HG03039 (cell line): Measurements from ENCODE around the gene MYO16.
"Not testable (repeated sequence)": the region's sequence is repeated elsewhere in the genome, so short reads cannot be mapped to it uniquely, and the experiment has no call there.

ENCODE experiments used
- ATAC-seq: cut with Tn5 transposase; IDR thresholded peaks from one replicate; pipeline ENCODE4 v1.9.1; 2021; ENCODE audit warnings: mild to moderate bottlenecking, moderate library complexity; ENCODE audit not compliant: unreplicated experiment

The MYO16 gene

DNA sequence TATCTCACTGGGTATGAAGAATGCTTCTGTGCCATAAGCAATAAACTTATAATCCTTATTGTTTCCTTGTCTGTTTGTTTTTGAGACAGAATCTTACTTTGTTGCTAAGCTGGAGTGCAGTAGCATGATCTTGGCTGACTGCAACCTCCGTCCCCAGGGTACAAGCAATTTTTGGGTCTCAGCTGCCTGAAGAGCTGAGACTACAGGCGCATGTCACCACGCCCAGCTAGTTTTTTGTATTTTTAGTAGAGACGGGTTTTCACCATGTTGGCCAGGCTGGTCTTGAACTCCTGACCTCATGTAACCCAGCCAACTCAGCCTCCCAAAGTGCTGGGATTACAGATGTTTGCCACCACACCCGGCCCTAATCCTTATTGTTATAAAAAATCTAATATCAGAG, 112.5 kb downstream of the MYO16 start:
- ATAC-seq, result no peak

DNA sequence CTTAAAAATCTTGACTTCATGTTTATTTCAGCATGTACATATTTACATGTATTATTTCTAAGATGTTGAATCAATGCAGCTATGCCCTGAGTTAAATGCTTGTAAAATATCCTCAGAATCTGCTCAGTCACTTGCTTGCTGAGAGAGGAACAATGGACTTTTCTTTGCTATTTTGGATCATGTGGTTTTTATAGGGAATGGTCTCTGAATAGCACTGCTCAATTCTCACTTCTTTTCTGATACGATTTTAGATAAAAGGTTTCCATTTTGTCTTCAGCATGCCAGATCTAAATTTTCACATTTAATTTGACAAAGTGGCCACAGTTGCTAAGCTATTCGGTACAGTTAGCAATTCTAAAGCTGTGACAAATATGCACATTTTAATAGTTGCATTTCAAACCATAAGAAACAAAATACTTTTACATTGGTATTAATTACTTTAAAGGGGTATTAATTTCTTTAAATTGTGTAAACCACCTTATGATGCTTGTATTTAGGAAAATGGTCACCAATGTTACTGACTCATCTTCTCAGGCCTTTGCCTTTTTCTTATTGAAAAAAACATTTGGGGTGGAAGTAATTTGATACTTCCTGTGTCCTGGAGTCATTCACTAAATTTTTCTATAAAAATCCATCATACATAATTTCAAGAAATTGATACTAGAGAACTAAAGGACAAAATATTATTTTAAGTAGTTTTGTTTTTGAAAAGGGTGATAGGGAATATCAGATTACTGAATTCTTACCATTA, 113.5 kb downstream of the MYO16 start:
- no peak for ATAC-seq

DNA sequence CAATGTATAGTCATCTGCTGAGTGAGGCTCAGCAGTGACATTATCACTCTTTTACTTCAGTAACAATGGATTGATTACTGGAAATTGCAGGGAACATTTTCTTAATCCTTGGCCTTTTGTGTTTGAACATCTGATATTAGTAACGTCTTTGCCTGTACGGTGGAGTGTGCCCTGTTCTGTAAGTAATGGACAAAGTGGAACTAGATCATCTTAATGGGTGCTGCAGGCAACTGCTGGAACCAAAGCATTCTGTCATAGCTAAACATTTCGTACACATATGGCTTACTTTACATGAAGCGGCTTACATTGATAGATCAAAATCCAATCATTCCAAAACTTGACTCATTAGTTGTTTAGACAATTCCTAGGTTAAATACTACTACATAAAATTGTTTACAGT, 114.1 kb downstream of the MYO16 start:
- no peak for ATAC-seq

DNA sequence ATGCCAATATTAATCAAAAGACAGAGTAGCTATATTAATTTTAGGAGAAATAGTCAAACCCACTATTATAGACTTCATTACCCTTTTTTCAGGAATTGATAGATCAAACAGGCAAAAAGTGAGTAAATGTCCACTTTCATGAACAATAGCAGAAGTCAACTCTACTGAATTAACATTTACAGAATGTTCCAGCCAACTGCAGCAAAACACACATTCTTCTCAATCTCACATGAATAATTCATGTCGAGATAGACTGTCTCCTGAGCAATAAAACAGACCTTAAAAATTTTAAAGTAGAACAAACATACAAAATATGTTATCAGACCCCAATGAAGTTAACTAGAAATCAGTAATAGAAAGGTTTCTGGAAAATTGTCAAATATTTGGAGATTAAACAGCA, 118.4 kb downstream of the MYO16 start:
- ATAC-seq, result no peak

DNA sequence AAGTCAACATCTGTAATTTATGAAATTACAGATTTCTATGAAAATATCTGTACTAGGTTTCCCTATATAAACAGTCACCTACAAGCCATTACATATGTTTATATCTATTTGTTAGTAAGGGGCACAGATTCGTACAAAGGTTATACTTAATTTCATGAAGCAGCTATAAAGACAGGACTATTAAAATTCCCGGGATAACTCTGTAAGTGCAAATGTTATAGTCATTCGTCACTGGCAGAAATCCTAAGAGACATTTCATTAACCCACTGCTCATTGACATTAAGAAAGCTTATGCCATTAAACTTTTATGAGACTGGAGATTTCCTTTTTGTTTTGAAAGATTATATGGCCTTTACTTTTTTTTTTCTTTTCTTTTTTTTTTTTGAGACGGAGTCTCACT, 122.9 kb downstream of the MYO16 start:
- ATAC-seq, result no peak

DNA sequence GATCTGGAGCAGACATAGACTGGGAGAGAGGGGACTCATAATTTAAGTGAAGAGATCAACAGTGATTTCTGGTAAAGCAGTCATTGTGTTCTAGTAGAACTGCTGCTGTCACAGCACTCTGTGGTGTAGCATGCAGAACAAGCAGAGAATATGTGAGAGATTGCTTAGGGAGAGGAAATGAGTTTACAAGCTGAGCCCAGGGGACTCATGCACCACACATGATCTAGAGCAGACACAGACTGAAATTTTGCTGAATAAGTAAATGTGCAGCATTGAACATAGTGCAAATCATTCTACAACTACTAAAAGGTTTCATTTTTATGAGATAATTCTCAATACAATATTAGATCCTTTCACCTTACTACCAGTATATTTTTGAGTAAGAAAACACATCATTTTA, 125.7 kb downstream of the MYO16 start:
- no peak for ATAC-seq

DNA sequence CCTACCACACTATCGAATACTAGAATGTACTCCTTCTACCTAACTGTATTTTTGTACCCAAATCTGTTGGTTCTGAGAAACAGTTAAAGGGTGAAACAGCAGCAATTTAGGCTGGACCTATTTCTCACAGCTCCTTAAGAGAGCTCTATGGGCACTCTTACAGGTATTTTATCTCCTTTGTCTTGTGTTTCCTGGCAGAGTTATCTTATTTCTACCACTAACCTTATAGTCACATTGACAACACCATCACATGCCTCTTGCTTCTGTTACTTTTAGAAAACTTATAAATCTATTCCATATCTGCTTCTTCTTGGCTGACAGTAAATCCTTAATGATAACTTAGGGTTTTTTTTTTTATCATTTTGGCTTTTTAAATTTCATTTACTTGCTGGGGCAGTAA, 130.7 kb downstream of the MYO16 start:
- no peak for ATAC-seq

DNA sequence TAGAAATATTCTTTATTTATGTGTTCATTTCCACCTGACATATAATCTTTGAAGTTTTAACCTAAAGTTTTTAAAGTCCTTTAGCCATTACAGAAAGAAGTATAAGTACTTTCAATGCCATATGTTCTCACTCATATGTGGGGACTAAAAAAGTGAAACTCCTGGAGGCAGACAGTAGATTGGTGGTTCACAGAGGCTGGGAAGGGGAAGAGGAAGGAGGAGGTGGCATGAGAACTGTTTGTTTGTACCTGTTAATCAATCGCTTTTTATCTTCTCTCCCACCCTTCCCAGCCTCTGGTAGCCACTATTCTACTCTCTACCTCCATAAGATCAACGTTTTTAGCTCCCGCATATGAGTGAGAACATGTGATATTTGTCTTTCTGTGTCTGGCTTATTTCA, 131.1 kb downstream of the MYO16 start:
- no peak for ATAC-seq

DNA sequence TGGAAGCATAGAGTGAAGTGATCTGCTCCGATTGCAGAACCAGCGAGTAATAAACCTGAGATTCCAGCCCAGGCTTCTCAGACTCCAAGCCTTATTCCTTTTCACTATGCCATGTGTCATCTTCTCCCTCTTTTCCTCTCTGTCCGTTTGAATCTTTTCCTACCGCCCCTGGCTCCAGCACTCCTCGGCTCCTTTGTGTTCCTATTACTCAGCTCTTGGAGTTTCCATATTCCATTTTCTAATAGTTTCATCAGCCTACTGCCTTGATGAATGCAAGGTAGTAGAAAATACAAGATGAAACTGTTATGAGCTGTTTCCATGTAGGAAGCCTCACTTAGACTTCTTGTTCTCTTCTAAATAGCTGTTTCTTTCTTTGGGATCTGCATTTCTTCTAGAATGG, 138.6 kb downstream of the MYO16 start:
- no peak for ATAC-seq

DNA sequence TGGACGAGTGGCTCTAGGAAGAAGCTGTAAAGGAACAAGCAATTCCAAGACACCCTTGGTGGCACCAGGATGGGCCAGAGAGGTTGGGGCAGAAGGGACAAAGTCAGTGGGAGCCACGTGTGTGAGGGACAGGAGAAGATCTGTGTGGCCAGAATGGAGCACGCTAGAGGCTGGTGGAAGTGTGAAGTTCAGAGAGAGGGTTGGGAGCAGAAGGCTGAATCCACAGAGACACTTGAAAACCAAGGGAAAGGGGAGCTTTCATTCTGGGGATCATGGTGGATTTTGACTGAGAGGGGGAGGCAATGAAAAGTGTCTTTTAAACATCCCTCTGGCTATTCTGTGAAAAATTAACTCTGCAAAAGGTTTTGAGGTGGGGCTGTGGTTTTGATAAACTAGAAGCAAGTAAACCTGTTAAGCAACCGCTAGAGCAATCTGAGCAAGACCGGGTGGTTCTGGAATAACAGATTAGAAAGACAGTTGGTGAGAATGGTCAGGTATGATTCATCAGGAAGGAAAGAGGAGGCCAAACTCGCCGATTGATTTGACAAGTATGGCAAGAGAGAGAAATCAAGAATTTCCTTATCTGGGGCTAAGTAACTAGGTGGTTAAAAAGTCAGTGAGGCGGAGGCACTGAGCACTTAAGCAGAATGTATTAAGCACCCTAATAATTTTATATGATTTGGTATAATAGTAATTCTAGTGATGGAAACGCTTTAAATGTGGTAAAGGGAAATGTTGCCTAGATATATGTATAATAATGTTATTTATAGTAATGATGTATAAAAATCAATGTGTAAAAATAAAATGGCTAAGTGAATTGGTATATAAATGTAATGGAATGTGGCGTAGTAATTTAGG, 140.0 kb downstream of the MYO16 start:
- no peak for ATAC-seq

DNA sequence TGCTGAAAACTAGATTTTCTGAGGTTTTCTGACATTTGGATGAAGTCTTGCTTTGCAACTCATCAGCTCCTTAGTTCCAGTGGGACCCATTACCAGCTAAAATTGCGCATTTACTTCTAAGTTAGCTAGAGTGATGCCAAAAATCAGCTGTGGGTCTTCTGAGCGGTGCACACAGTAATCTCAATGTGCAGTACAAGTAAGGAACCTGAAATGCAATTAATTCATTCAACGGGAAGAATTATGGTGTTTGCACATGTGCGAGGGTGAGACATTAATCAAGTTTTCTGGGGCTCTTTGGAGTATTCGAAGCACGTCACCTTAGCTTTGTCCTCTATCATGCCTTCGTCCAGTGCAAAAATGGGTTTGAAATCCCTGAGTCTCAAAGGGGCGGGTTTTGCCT, 146.2 kb downstream of the MYO16 start:
- ATAC-seq, result no peak

DNA sequence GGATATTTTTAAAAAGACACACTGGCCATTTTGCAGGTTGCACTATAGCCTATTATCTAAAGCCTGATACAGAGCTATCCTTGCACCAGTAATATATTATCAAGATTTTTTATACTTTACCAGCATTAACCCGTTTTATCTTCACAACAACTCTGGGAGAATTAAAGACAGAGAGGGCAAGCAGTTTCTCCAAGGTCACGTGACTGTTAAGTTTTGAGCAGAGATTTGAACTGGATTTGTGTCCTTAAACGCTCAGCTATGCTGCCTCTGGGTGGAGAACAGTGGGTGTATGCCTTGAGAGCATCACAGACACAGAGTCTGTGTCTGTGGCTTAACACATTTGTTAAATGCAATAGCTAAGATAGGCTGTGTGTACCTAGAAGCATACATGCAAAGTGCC, 147.2 kb downstream of the MYO16 start:
- ATAC-seq, result no peak

DNA sequence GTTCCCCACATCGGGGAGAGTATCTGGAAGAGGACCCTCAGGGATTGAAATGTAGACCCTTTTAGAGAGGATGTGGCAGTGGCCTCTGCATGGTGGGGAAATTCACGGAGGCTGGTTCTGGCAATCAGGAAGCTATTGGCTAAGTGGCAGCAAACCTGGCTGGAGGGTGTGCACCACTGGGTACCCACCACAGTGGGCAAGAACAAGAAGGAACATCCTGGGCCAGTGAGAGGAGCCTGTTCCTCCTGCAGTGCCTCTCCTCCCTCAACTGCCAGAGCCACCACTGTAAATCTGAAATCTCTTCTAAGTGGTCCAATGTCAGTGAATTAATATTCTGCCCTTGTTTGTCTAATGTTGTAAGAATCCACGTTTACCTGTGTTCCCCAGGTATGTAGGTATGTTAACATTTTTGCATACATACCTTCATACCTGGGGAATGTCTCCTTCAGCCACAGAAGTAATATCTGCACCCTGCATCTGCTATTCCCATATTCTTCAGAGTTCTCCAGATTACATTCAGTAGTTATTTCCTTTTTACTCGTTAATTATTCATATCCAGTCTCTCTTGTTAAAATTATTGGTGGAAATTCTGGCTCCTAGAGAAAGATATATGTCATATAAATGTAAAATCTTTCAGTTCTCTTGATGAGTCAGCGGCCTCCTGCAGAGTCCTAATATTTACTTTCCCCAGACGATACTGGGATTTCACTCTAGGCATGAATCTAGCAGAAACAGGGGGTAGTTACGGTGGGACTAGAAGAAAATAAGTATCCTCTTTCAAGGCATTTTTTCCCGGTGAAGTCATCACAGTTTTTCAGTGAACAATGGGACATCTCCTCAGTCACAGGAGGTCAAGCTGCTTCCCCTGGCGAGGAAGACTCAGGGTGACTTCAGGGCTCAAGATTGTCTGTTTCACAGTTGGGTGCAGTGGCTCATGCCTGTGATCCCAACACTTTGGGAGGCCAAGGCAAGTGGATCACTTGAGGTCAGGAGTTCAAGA, 148.3 kb downstream of the MYO16 start:
- ATAC-seq, result no peak

DNA sequence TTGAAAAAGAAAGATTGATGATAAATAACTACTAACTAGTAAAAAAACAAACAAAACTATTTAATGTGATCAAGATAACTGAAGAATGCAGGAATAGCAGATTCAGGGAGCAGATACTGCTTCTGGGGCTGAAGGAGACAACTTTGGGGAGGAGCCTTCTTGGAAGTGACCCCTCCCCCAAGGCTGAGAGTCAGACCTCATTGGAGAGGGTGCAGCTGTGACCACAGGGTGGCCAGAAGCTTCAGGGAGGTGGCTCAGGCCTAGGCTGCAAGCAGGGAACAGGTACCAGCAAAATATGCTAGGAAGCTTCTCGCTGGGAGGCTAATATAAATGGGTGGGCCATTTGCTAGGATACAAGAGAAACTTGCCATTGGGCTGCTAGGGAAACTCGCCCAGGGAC, 149.9 kb downstream of the MYO16 start:
- ATAC-seq, result no peak

DNA sequence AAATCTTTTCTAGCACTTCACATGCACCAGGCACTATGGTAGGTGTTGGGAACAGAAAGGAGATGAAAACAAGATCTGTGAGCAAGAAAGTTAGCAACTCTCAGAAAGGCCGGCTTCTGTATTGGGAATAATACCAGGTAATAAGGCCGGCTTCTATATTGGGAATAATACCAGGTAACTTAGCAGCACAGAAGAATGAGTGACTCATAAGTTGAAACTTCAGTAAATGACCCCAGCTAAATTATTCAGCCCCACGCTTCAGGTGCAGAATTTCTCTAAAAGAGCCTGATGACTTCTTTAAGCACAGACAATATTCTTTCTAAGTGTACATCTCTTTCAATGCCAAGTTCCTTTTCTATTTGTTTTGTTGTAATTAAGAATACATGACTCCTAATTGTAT, 151.3 kb downstream of the MYO16 start:
- no peak for ATAC-seq

DNA sequence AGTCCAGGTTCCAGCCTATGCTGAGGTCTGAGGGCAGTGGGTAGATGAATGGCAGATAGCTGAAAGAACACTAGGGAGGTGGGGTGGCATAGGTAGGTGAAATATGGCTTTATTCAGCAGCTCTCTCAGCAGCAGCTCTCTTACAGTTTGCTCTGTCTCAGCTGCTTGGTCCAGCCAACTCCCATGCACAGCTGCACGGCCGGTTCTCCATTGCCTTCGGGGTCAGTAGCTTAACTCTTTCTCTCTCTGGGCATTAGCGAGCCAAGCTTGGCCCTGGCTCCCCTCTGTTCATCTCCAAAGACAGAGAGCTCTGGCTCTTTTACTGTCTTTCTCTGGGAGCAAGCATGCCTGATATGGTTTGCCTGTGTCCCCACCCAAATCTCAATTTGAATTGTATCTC, 151.9 kb downstream of the MYO16 start:
- no peak for ATAC-seq

DNA sequence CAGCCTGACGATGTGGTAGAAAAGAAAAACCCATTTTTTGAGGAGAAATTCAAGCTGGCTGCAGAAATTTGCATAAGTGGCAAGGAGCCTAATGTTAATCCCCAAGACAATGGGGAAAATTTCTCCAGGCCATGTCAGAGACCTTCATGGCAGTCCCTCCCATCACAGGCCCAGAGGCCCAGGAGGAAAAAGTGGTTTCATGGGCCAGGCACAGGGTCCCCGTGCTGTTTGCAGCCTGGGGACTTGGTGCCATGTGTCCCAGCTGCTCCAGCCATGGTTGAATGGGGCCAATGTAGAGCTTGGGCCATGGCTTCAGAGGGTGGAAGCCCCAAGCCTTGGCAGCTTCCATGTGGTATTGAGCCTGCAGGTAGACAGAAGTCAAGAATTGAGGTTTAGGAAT, 153.1 kb downstream of the MYO16 start:
- not testable (repeated sequence) for ATAC-seq

DNA sequence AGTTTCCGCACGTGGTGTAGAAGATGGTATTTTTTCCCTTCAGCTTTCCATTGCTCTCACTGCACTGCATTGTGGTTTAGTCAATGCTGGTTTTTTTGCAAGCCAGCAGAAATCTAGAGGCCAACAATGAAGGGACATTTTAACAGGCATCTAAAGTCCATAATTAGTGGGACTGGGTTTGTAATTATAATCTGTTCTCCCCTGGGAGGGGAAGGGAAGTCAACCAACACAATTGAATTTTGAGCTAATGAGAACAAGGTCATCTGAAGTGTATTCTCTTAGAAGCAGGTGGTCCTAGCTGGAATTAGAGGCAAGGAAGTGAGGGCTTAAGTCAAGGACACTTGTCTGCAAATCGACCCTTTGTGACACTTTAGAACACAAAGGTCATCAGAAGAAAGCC, 156.4 kb downstream of the MYO16 start:
- no peak for ATAC-seq

DNA sequence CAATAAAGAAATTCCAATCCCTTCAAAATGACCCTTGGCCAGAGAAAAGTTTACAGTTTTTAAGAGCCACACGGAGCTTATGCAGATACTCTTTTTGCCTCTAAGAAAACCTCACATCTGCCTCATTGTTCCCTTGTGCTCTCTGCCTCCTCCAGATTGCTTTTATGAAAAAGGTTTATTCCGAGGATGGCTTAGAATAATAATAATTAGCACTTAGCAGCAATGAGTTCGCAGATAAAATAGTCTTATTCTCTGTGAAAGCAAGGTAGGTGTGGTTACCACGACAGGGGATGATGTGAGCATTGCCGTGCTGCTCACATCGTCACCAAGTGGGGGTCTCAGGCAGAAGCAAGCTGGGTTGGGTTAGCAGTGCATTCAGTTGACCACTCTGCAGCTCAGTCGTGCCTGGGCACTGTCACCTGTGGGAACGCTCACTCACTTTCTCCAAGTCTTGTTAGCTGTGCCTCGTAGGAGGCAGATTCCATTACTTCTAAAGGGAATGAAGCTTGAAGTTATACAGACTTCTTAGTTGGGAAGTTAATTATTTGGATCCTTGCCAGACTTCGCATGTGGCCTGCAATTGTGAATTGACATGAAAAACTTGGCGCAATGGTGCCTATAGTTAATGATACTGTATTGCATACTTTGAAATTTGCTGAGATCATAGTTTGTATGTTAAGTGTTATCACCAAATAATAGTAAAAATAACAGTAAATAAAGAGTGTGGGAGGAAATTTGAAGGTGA, 157.2 kb downstream of the MYO16 start:
- no peak for ATAC-seq

DNA sequence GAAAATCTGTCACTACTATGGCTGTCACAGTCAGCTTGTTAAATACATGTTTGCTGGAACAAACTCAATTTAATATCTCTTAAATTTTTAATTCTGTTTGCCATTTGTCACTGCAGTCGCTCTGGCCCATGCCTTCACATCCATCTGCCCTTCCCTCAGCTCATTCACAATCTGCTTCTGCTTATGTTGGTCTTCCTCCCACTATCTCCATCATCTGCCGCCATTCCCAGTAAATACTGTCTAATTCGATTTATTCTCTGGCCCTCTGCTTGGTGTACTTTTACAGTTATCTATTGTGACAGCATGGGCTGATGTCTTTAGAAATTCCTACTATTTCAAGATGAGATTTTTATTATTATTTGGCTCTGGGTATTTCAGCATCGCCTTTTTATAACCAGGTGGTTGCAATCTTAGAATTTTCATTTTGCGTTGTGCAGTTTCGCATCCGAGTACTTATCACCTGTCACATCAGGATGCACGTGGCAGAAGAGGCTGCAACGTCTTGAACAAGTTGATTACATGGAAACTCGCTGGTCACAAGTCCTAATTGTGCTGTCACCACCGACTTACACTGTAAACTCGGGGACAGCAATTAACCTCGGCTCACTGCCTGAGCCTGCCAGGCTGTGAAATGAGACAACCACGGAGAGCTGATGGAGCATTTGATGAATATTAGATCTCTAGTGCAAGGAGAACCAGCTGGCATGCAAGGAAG, 158.4 kb downstream of the MYO16 start:
- ATAC-seq, result no peak
